ENCODE data around the gene IL17RE. TPM values are rescaled to one million over a fixed set of nuclear protein-coding genes. Genes with fewer than 3 reads are reported as not detected.

The IL17RE gene
- polyA plus RNA-seq, 1 donor (not counting 4 experiments of a cell fraction or from before 2014, with no cell fraction given), result 16.0 TPM

GRCh38 chr3:9888540-9888939, 14.1 kb upstream of the IL17RE start:
- dilution Hi-C loops (cut with MboI; ENCODE audit: extremely low pct_ligation_motif_present, low sequenced_read_pairs), result no loop called here
- Histone ChIP-seq H3K9me3 (ENCODE audit: control insufficient read depth, low read depth, low read length) (no peaks in the 10 kb centered on the region), H2AFZ (ENCODE audit: control insufficient read depth, low read length) (no peak overlapping the region), H3K9me1 (ENCODE audit: control insufficient read depth, extremely low read depth, insufficient read depth, low read length) (no peaks in the 10 kb centered on the region), H3K27me3 (ENCODE audit: control insufficient read depth, extremely low read depth, insufficient read depth, low read length) (no peaks in the 10 kb centered on the region), H3K27ac (ENCODE audit: control insufficient read depth, insufficient read depth, low read length) (no peak overlapping the region), H3K9ac (ENCODE audit: control insufficient read depth, extremely low read depth, insufficient read depth, low read length) (no peak overlapping the region), H4K20me1 (ENCODE audit: control insufficient read depth, extremely low read depth, insufficient read depth, low read length) (no peaks in the 10 kb centered on the region), H3K4me3 (ENCODE audit: control insufficient read depth in 2 of 3, extremely low read depth in 1 of 3, insufficient read depth in 2 of 3, low read depth in 1 of 3, low read length in 3 of 3) (no peak overlapping the region), H3K36me3 (ENCODE audit: control insufficient read depth in 2 of 2, extremely low read depth in 1 of 2, insufficient read depth in 2 of 2, low read length in 2 of 2) (peaks cover 4 to 12% of the 10 kb centered on the region in 2 experiments), H3K4me1 (ENCODE audit: control insufficient read depth, extremely low read depth, insufficient read depth, low read length) (peaks cover 23% of the 10 kb centered on the region), H3K79me2 (ENCODE audit: control insufficient read depth, insufficient read depth, low read length) (peaks cover 25% of the 10 kb centered on the region), H3K4me2 (ENCODE audit: control insufficient read depth, extremely low read depth, insufficient read depth, low read depth, low read length) (no peak overlapping the region)
- DNase-seq (ENCODE audit: low read depth, low spot score) (no peak), FAIRE-seq (no peak)
- TF ChIP-seq EZH2 (IDR thresholded peaks at IDR 0.05; ENCODE audit: low read length) (no peak), CTCF (optimal IDR thresholded peaks at IDR 0.05 in 1 of 3, IDR thresholded peaks at IDR 0.05 in 1 of 3, conservative IDR thresholded peaks at IDR 0.05 in 1 of 3; ENCODE audit: extremely low read depth in 1 of 3, insufficient read depth in 2 of 3, low read length in 3 of 3) (no peak)

GRCh38 chr3:9889405-9889804, 13.2 kb upstream of the IL17RE start:
- Histone ChIP-seq H3K4me1 (ENCODE audit: control insufficient read depth, extremely low read depth, insufficient read depth, low read length) (peaks cover 21% of the 10 kb centered on the region), H3K27ac (ENCODE audit: control insufficient read depth, insufficient read depth, low read length) (no peak overlapping the region), H2AFZ (ENCODE audit: control insufficient read depth, low read length) (no peak overlapping the region), H3K9me1 (ENCODE audit: control insufficient read depth, extremely low read depth, insufficient read depth, low read length) (no peaks in the 10 kb centered on the region), H3K4me3 (ENCODE audit: control insufficient read depth in 2 of 3, extremely low read depth in 1 of 3, insufficient read depth in 2 of 3, low read depth in 1 of 3, low read length in 3 of 3) (no peak overlapping the region), H3K4me2 (ENCODE audit: control insufficient read depth, extremely low read depth, insufficient read depth, low read depth, low read length) (no peak overlapping the region), H3K27me3 (ENCODE audit: control insufficient read depth, extremely low read depth, insufficient read depth, low read length) (no peaks in the 10 kb centered on the region), H3K36me3 (ENCODE audit: control insufficient read depth in 2 of 2, extremely low read depth in 1 of 2, insufficient read depth in 2 of 2, low read length in 2 of 2) (peaks cover 4 to 12% of the 10 kb centered on the region in 2 experiments), H3K79me2 (ENCODE audit: control insufficient read depth, insufficient read depth, low read length) (peaks cover 25% of the 10 kb centered on the region), H3K9me3 (ENCODE audit: control insufficient read depth, low read depth, low read length) (no peaks in the 10 kb centered on the region), H3K9ac (ENCODE audit: control insufficient read depth, extremely low read depth, insufficient read depth, low read length) (no peak overlapping the region), H4K20me1 (ENCODE audit: control insufficient read depth, extremely low read depth, insufficient read depth, low read length) (no peaks in the 10 kb centered on the region)
- no peak for TF ChIP-seq CTCF (optimal IDR thresholded peaks at IDR 0.05 in 1 of 3, IDR thresholded peaks at IDR 0.05 in 1 of 3, conservative IDR thresholded peaks at IDR 0.05 in 1 of 3; ENCODE audit: extremely low read depth in 1 of 3, insufficient read depth in 2 of 3, low read length in 3 of 3)
- no peak for TF ChIP-seq EZH2 (IDR thresholded peaks at IDR 0.05; ENCODE audit: low read length)
- DNase-seq (ENCODE audit: low read depth, low spot score), result no peak
- dilution Hi-C loops (cut with MboI; ENCODE audit: extremely low pct_ligation_motif_present, low sequenced_read_pairs), result no loop called here
- no peak for FAIRE-seq

All from keratinocyte (primary cell).